ENCODE results near the gene ANKRD34C. TPM values are rescaled to one million over a fixed set of nuclear protein-coding genes. Genes with fewer than 3 reads are reported as not detected.

The ANKRD34C gene
- total RNA-seq, 1 experiment from 2014 or later: not detected

DNA sequence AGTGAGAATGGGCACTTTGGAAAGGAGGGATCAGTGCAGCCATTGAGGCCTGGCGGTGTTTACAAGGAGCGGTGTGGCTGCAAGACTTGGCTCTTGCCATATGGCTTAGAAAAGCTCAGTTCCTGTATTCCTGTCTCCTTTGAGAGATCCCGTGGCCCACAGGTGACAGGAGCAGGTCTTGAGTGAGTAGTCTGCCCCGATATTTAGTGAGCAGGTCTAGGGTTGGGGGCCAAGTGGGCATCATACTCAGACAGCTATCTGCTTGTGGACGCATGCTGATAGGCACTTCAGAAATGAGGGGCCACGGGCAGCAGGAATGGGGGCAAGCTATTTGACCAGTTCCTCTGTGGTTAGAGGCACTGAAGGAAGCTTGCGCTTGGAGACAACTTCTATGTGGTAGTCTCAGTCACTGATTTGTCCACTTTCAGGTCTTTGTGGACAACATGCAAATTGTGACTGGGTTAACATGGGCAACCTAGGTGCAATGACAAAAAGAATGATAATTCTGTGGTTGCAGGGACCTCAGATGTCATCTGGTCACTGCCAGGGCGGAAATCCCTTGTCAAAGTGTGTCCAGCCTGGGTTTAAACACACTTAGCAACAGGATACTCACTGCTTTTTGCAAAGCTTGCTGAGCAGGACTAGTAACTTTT lies 29.5 kb downstream of the ANKRD34C start:
- intact Hi-C loops (cut with micrococcal nuclease; ENCODE audit: unreplicated experiment): no loop called here
- TSS peak; percentile 48 for BruUV-seq (replicated peaks)
- CTCF ChIA-PET: interaction anchor here (0.6 kb wide), 1 partner anchor 553 kb away, joined by 4 read pairs; no protein-coding TSS in a partner anchor

DNA sequence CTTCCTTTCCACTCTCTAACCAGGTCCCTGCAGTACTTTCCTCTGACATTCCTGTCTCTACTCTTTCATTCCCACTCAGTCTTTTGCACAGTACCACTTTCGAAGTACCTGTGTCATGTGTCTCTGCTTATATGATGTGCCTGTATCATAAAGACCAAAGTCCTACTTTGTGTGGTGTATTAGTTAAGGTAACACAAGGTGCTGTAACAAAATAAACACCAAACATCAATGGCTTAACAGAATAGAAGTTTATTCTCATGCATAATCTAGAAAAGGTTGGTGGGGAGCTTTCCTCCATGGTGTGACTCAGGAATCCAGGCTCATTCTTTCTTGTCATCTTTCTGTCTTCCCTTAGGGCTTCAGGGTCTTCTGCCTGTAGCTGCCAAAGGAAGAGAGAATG lies 31.7 kb downstream of the ANKRD34C start:
- Histone ChIP-seq H3K27ac (ENCODE audit: low read depth, low read length, poor library complexity, severe bottlenecking) (no peak overlapping the region), H3K4me1 (ENCODE audit: insufficient read depth, low read length, poor library complexity, severe bottlenecking) (peaks cover 5% of the 10 kb centered on the region), H3K9me3 (ENCODE audit: low read depth, low read length, poor library complexity, severe bottlenecking) (no peaks in the 10 kb centered on the region), H3K27me3 (replicated peaks; ENCODE audit: insufficient read depth, low read depth, low read length, poor library complexity) (no peaks in the 10 kb centered on the region), H3K36me3 (ENCODE audit: insufficient read depth, low read length, poor library complexity, severe bottlenecking) (peaks cover 32% of the 10 kb centered on the region), H3K4me3 (ENCODE audit: low read depth, low read length, poor library complexity, severe bottlenecking) (no peak overlapping the region)
- no TSS peak for BruUV-seq (replicated peaks)
- CTCF ChIA-PET: no interaction called here
- intact Hi-C loops (cut with micrococcal nuclease; ENCODE audit: unreplicated experiment): no loop called here
- TF ChIP-seq EZH2 (IDR thresholded peaks at IDR 0.05; ENCODE audit: borderline replicate concordance, low read depth, low read length, poor library complexity, severe bottlenecking): no peak
- TF ChIP-seq, protein P1, sequence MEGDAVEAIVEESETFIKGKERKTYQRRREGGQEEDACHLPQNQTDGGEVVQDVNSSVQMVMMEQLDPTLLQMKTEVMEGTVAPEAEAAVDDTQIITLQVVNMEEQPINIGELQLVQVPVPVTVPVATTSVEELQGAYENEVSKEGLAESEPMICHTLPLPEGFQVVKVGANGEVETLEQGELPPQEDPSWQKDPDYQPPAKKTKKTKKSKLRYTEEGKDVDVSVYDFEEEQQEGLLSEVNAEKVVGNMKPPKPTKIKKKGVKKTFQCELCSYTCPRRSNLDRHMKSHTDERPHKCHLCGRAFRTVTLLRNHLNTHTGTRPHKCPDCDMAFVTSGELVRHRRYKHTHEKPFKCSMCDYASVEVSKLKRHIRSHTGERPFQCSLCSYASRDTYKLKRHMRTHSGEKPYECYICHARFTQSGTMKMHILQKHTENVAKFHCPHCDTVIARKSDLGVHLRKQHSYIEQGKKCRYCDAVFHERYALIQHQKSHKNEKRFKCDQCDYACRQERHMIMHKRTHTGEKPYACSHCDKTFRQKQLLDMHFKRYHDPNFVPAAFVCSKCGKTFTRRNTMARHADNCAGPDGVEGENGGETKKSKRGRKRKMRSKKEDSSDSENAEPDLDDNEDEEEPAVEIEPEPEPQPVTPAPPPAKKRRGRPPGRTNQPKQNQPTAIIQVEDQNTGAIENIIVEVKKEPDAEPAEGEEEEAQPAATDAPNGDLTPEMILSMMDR (conservative IDR thresholded peaks at IDR 0.05; ENCODE audit: low read depth, low read length): no peak
- POLR2A ChIA-PET (ENCODE audit: low non-redundant PET): no interaction called here
- no peak for DNase-seq (ENCODE audit: low spot score)

More for the DNA sequence above, 29.5 kb downstream of the ANKRD34C start:
- no peaks in the 10 kb centered on the region for H3K9me3 ChIP-seq (ENCODE audit: low read depth, low read length, poor library complexity, severe bottlenecking)
- DNase-seq (ENCODE audit: low spot score): no peak
- H3K27ac ChIP-seq (ENCODE audit: low read depth, low read length, poor library complexity, severe bottlenecking): peak overlapping the region; percentile 78
- H3K4me1 ChIP-seq (ENCODE audit: insufficient read depth, low read length, poor library complexity, severe bottlenecking): peaks cover 5% of the 10 kb centered on the region
- H3K36me3 ChIP-seq (ENCODE audit: insufficient read depth, low read length, poor library complexity, severe bottlenecking): peaks cover 21% of the 10 kb centered on the region
- peak overlapping the region; percentile 97 for H3K4me3 ChIP-seq (ENCODE audit: low read depth, low read length, poor library complexity, severe bottlenecking)
- POLR2A ChIA-PET (ENCODE audit: low non-redundant PET): no interaction called here
- TF ChIP-seq, protein P1 (conservative IDR thresholded peaks at IDR 0.05; ENCODE audit: low read depth, low read length): no peak
- no peak for TF ChIP-seq EZH2 (IDR thresholded peaks at IDR 0.05; ENCODE audit: borderline replicate concordance, low read depth, low read length, poor library complexity, severe bottlenecking)
- peaks cover 21% of the 10 kb centered on the region for H3K27me3 ChIP-seq (replicated peaks; ENCODE audit: insufficient read depth, low read depth, low read length, poor library complexity)

DNA sequence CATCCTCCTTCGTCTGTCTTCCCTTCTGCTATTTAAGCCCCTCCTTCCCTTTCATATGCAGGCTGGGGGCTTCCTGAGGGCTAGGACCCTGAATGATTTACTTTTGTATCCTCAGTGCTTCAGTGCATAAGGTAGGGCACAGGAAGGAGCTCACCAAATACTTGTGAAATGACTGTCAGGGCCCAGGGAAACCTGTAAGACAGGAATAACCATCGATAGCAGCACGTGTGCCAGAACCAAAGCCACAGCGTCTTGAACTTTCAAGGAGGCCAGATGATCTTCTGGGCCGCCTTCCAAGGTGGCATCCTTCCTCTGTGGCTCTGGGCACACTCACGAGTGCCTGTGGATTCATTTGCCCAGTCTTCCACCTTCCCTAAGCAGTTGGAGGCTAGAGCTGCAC lies 32.3 kb downstream of the ANKRD34C start:
- TF ChIP-seq, protein P1 (conservative IDR thresholded peaks at IDR 0.05; ENCODE audit: low read depth, low read length): no peak
- Histone ChIP-seq H3K4me3 (ENCODE audit: low read depth, low read length, poor library complexity, severe bottlenecking) (no peak overlapping the region), H3K27me3 (replicated peaks; ENCODE audit: insufficient read depth, low read depth, low read length, poor library complexity) (no peaks in the 10 kb centered on the region), H3K4me1 (ENCODE audit: insufficient read depth, low read length, poor library complexity, severe bottlenecking) (peaks cover 5% of the 10 kb centered on the region), H3K36me3 (ENCODE audit: insufficient read depth, low read length, poor library complexity, severe bottlenecking) (peaks cover 34% of the 10 kb centered on the region), H3K27ac (ENCODE audit: low read depth, low read length, poor library complexity, severe bottlenecking) (no peak overlapping the region), H3K9me3 (ENCODE audit: low read depth, low read length, poor library complexity, severe bottlenecking) (no peaks in the 10 kb centered on the region)
- intact Hi-C loops (cut with micrococcal nuclease; ENCODE audit: unreplicated experiment): no loop called here
- CTCF ChIA-PET: no interaction called here
- no TSS peak for BruUV-seq (replicated peaks)
- no peak for DNase-seq (ENCODE audit: low spot score)
- POLR2A ChIA-PET (ENCODE audit: low non-redundant PET): no interaction called here
